Upper lobe of left lung (tissue), 4 donors: Measurements from ENCODE around the gene KATNB1.
"Not testable (repeated sequence)": the region's sequence is repeated elsewhere in the genome, so short reads cannot be mapped to it uniquely, and the experiment has no call there.

Experiments
- CTCF ChIP-seq, 6 experiments: fragments of 450-650 bp in 4 of 6; fragments of 200-600 bp in 2 of 6; sonication (generic) in 2 of 6; IDR thresholded peaks; one replicate each; pipeline ENCODE4 v1.5.1; 2016 to 2019; ENCODE audit warnings: antibody characterized with exemption in 6 of 6
- EP300 ChIP-seq, 4 donors: sonication (generic); formaldehyde crosslinking; IDR thresholded peaks; one replicate each; pipeline ENCODE4 v1.5.1; 2017; ENCODE audit warnings: antibody characterized with exemption in 4 of 4, control low read depth in 2 of 4
- POLR2A ChIP-seq, 4 donors: fragments of 450-650 bp; IDR thresholded peaks; one replicate each; pipeline ENCODE4 v1.5.1; 2016 to 2017; ENCODE audit warnings: antibody characterized with exemption in 4 of 4, mild to moderate bottlenecking in 2 of 4
- POLR2AphosphoS5 ChIP-seq, 2 donors: sonication (generic); formaldehyde crosslinking; IDR thresholded peaks; one replicate each; pipeline ENCODE4 v1.5.1; 2017; ENCODE audit warnings: antibody characterized with exemption in 2 of 2

DNA sequence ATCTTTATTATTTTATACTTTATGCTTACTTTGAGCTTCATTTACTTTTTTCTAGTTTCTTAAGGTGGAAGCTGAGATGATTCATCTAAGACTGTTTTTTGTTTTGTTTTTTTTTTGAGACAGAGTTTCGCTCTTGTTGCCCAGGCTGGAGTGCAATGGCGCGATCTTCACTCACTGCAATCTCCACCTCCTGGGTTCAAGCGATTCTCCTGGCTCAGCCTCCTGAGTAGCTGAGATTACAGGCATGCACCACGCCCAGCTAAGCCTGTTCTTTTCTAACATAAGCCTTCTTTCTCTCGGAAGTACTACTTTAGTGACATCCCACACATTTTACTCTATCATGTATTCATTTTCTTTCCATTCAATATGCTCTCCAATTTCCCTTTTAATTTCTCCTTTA, 23.0 kb upstream of the KATNB1 start:
- not testable (repeated sequence) for TF ChIP-seq POLR2A, POLR2AphosphoS5, CTCF, EP300 (IDR thresholded peaks at IDR 0.05)
